ENCODE measurements around the gene TEX52.
A peak's percentile ranks its signal among the peaks of the same experiment; 100 is the strongest.

The TEX52 gene

DNA sequence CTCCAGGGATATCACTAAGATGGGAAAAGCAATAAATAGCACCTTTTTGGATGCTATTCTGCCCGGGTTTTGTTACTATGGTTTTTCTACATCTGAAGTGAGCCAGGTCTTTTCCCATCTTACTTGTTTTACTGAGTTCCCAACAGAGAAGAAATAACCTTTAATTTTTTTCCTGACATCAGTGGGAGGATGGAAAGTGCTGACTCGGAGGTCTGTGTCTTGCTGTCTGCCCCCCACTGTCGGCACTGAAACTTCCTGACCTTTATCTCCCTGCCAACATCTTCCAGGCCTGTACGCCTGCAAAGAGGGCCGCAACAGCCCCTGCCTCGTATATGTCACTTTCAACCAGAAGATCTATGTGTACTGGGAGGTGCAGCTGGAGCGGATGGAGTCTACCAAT is 33.4 kb downstream of the TEX52 start:
- TF ChIP-seq, protein P1, sequence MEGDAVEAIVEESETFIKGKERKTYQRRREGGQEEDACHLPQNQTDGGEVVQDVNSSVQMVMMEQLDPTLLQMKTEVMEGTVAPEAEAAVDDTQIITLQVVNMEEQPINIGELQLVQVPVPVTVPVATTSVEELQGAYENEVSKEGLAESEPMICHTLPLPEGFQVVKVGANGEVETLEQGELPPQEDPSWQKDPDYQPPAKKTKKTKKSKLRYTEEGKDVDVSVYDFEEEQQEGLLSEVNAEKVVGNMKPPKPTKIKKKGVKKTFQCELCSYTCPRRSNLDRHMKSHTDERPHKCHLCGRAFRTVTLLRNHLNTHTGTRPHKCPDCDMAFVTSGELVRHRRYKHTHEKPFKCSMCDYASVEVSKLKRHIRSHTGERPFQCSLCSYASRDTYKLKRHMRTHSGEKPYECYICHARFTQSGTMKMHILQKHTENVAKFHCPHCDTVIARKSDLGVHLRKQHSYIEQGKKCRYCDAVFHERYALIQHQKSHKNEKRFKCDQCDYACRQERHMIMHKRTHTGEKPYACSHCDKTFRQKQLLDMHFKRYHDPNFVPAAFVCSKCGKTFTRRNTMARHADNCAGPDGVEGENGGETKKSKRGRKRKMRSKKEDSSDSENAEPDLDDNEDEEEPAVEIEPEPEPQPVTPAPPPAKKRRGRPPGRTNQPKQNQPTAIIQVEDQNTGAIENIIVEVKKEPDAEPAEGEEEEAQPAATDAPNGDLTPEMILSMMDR (IDR thresholded peaks at IDR 0.05), result no peak

DNA sequence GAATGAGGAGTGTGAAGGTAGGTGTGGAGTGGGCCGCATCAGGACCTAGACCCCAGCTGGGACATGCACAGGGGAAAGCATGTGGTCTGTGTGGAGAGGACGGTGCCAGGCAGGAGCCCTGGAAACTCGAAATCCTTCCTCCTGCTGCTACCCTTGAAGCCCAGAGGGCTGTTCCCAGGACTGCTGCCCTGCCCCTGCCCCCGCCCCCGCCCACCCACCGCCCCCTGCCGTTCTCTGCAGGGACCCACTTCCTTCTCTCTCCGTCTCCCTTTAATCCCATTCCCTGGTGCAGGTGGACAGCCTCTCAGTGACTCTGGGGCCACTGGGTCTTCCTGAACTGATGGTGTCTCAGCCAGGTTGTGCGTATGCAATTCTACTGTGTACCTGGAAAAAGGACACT is 36.4 kb downstream of the TEX52 start:
- TF ChIP-seq, protein P1 (IDR thresholded peaks at IDR 0.05), result no peak

DNA sequence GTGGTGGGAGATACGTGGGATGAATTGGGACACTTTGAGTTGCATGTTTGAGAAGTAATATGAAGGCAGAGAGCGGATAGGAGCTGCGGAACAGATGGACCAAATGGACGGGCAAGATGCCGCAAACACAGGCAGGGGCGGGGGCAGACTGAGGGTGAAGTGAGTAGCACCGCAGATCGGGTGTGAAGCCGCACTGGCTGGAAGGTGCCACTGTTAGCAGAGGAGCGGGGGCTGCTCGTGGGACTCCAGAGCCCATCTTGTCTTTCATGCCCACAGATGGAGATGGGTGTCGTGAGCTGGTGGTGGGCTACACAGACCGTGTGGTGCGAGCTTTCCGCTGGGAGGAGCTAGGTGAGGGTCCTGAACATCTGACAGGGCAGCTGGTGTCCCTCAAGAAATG is 37.0 kb downstream of the TEX52 start:
- TF ChIP-seq, protein P1 (IDR thresholded peaks at IDR 0.05), result no peak

DNA sequence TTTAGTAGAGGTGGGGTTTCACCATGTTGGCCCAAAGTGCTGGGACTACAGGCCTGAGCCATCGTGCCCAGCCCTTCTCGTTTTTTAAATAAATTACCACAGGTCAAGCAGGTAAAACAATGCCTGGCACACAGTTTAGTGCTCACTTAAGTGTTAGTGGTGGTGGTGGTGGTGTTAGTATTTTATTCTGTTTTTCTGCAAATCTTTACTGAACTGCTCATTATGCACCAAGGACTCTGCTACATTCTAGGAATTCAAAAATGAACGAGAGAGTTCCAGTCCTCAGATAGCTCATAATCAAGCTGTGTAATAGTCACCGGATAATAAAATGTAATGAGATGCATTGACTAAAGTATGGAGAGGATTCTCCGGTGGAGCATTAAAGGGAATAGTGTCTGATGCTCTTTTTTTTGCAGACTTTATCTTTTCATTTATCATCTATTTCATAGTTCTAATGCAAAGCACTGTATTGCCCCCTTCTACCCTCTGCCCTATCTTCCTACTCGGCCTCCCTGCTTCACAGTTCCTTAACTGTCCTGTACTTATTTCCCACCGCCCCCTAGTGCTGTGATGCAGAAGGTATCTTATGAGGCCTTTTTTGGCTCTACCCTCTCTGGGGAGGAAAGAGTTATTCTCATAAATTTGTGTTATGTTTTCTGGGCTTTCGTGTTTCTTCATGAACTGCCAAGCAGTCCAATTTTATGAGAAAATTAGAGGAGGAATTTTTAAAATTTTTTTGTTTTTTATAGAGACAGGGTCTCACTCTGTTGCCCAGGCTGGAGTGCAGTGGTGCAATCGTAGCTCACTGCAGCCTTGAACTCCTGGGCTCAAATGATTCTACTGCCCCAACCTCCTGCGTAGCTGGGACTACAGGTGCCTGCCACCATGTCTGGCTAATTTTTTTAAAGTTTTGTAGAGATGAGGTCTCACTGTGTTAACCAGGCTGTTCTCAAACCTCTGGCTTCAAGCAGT is 43.3 kb downstream of the TEX52 start:
- TF ChIP-seq, protein P1 (IDR thresholded peaks at IDR 0.05), result peak; percentile 79

DNA sequence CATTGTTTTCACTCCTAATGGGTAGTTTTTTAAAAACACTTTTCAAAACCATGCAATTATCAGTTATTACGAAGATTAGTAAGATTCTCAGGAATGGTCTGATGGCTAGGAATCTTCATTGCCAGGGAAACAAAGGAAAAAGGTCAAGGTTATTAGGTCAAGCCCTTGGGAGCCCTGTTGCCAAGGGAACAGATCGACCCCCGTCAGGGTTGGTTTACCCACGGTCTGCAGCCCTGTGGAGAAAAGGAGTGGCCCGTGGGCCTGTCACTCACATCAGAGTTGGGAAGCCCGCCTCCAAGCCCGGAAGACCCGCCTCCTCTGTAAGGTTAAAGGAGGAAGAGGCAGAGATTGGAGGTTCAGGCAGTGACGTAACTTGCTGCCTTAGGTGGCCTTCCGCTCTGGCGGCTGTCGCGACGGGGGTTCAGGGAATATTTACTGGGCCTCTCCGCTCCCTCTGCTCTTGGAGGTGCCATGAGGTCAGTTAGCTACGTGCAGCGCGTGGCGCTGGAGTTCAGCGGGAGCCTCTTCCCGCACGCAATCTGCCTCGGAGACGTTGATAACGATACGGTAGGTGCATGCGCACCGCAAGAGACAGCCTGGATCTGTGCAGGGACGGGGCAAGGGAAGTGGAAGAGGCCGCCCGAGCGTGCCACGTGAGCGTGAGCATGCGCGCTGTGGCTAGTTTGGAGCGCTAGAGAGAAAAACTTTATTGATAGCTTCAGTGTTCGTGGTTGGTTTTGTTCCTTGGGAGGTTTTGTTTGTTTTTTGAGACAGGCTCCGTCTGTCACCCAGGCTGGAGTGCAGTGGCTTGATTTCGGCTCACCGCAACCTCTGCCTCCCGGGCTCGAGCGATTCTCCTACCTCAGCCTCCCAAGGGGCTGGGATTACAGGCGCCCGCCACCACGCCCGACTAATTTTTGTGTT is 44.3 kb downstream of the TEX52 start, which contains the start of gene ITFG2:
TSS of gene ITFG2 (plus strand) at position 379 of the 924 bp plus-strand sequence. CDS start at position 472, 93 bp downstream.
- TF ChIP-seq, protein P1 (IDR thresholded peaks at IDR 0.05), result no peak

DNA sequence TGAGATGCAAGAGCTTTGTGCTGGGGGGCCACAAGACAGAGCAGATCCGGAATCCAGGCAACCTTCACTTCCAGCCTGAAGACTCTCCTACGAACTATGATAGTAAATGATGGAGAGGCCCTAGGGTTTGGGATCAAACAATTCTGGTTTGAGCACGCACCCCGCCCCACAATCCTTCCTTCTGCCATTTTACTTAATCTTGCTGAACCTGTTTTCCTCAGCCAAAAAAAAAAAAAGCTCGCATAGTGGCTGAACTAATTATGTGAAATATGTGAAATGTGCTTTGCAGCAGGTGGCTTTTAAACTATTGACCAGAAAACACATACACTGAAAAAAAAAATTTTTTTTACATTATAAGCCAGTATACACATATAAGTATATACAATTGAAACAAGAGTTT is 45.0 kb downstream of the TEX52 start:
- TF ChIP-seq, protein P1 (IDR thresholded peaks at IDR 0.05), result no peak

DNA sequence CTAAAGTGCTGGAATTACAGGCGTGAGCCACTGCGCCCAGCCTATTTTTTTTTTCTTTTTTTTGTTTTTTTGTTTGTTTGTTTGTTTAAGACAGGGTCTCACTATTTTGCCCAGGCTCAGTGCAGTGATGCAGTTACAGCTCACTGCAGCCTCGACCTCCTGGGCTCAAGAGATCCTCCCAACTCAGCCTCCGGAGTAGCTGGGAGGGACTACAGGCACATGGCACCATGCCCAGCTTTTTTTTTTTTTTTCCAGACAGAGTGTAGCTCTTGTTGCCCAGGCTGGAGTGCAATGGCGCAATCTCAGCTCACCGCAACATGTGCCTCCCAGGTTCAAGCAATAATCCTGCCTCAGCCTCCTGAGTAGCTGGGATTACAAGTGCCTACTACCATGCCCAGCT is 50.1 kb downstream of the TEX52 start:
- TF ChIP-seq, protein P1 (IDR thresholded peaks at IDR 0.05), result no peak

All from LNCAP (cell line).